ENCODE data around the gene AHCYL2. TPM values are rescaled to one million over a fixed set of nuclear protein-coding genes. Genes with fewer than 3 reads are reported as not detected.

The AHCYL2 gene
- total RNA-seq, 1 experiment from 2014 or later: 20.2 TPM

GRCh38 chr7:129210989-129211312 lies 13.9 kb upstream of the AHCYL2 start:
- no peaks in the 10 kb centered on the region for H3K36me3 ChIP-seq (ENCODE audit: control insufficient read depth, insufficient read depth, low read length)
- in situ Hi-C loops (cut with HindIII; ENCODE audit: low pct_unique_long_range_greater_than_20kb, low sequenced_read_pairs): no loop called here
- TF ChIP-seq TCF7L2 (IDR thresholded peaks at IDR 0.05; ENCODE audit: low read depth, low read length) (no peak), POLR2AphosphoS5 (IDR thresholded peaks at IDR 0.05; ENCODE audit: low read depth, low read length) (no peak), SIN3A (IDR thresholded peaks at IDR 0.05; ENCODE audit: borderline replicate concordance, insufficient read depth, low read depth, low read length) (no peak), REST (IDR thresholded peaks at IDR 0.05; ENCODE audit: insufficient read depth in 1 of 2, low read depth in 2 of 2, low read length in 1 of 2) (no peak), CTCF (IDR thresholded peaks at IDR 0.05) (no peak)
- BruUV-seq (replicated peaks): no TSS peak
- H3K27ac ChIP-seq (ENCODE audit: low read length): no peak overlapping the region
- ChIA-PET POLR2A (no interaction called here), CTCF (interaction anchor here (0.7 to 2.4 kb wide), 3 partner anchors 17 to 87 kb away, joined by 3 to 29 read pairs (median 3); no protein-coding TSS in a partner anchor)
- no peak for ATAC-seq
- H3K4me1 ChIP-seq (ENCODE audit: control insufficient read depth, insufficient read depth, low read length): no peaks in the 10 kb centered on the region; the same call in 1 of the 2 replicates
- H3K4me3 ChIP-seq (ENCODE audit: low read depth in 2 of 2, low read length in 2 of 2): no peak overlapping the region
- intact Hi-C loops (cut with micrococcal nuclease; ENCODE audit: unreplicated experiment): loop anchor here (1.0 kb wide), 1 partner anchor 47 kb away; no protein-coding TSS in a partner anchor
- no peak for DNase-seq (ENCODE audit: low read depth, low spot score)
- H3K9me3 ChIP-seq (ENCODE audit: control insufficient read depth, insufficient read depth, low read depth, low read length): no peaks in the 10 kb centered on the region
- no peaks in the 10 kb centered on the region for H3K27me3 ChIP-seq (ENCODE audit: control insufficient read depth, insufficient read depth, low read length)

GRCh38 chr7:129212126-129212525 lies 12.7 kb upstream of the AHCYL2 start:
- Histone ChIP-seq H3K4me1 (ENCODE audit: control insufficient read depth, insufficient read depth, low read length) (no peaks in the 10 kb centered on the region; the same call in 1 of the 2 replicates), H3K27ac (ENCODE audit: low read length) (no peak overlapping the region), H3K27me3 (ENCODE audit: control insufficient read depth, insufficient read depth, low read length) (no peaks in the 10 kb centered on the region), H3K4me3 (ENCODE audit: low read depth in 2 of 2, low read length in 2 of 2) (no peak overlapping the region), H3K9me3 (ENCODE audit: control insufficient read depth, insufficient read depth, low read depth, low read length) (no peaks in the 10 kb centered on the region), H3K36me3 (ENCODE audit: control insufficient read depth, insufficient read depth, low read length) (no peaks in the 10 kb centered on the region)
- ChIA-PET CTCF (no interaction called here), POLR2A (no interaction called here)
- TF ChIP-seq TCF7L2 (IDR thresholded peaks at IDR 0.05; ENCODE audit: low read depth, low read length) (no peak), CTCF (IDR thresholded peaks at IDR 0.05) (no peak)
- in situ Hi-C loops (cut with HindIII; ENCODE audit: low pct_unique_long_range_greater_than_20kb, low sequenced_read_pairs): no loop called here
- DNase-seq (ENCODE audit: low read depth, low spot score) (no peak), ATAC-seq (no peak)
- BruUV-seq (replicated peaks): no TSS peak
- intact Hi-C loops (cut with micrococcal nuclease; ENCODE audit: unreplicated experiment): no loop called here
